BLaER1 treated with 17β-estradiol and CSF1 and Interleukin-3, amounts not matched to agents 10 nM and 100 nM (cell line): ENCODE results near the gene CACNA2D2.

Experiments
- H3K27ac ChIP-seq, 11 experiments: shearing (Covaris generic); formaldehyde crosslinking; 2 replicates each; pipeline ENCODE4 v1.8.1; 2022
- H3K27me3 ChIP-seq, 11 experiments: shearing (Covaris generic); formaldehyde crosslinking; 2 replicates each; pipeline ENCODE4 v1.8.1; 2022
- H3K36me3 ChIP-seq, 11 experiments: shearing (Covaris generic); formaldehyde crosslinking; 2 replicates each; pipeline ENCODE4 v1.8.1; 2022
- H3K4me1 ChIP-seq, 10 experiments: shearing (Covaris generic); formaldehyde crosslinking; 2 replicates each; pipeline ENCODE4 v1.8.1; 2022
- H3K4me2 ChIP-seq, 11 experiments: shearing (Covaris generic); formaldehyde crosslinking; 2 replicates each; pipeline ENCODE4 v1.8.1; 2022
- H3K4me3 ChIP-seq, 10 experiments: shearing (Covaris generic); formaldehyde crosslinking; 2 replicates each; pipeline ENCODE4 v1.8.1; 2022
- H3K9ac ChIP-seq, 11 experiments: shearing (Covaris generic); formaldehyde crosslinking; 2 replicates each; pipeline ENCODE4 v1.8.1; 2022
- H3K9me3 ChIP-seq, 11 experiments: shearing (Covaris generic); formaldehyde crosslinking; replicated peaks in 1 of 11; 2 replicates each; pipeline ENCODE4 v1.8.1; 2022
- H4K20me1 ChIP-seq, 11 experiments: shearing (Covaris generic); formaldehyde crosslinking; 2 replicates each; pipeline ENCODE4 v1.8.1; 2022
- Cebpa-rat ChIP-seq, 11 experiments: shearing (Covaris generic); IDR thresholded peaks; 2 replicates each; pipeline ENCODE4 v1.8.1; 2022

Gene CACNA2D2

GRCh38 chr3:50422153-50422552 is 81.3 kb downstream of the CACNA2D2 start:
- H3K9ac ChIP-seq: no peak overlapping the region
- no peaks in the 10 kb centered on the region for H3K27me3 ChIP-seq
- H3K4me2 ChIP-seq: no peak overlapping the region
- H3K4me3 ChIP-seq: no peak overlapping the region
- no peak for TF ChIP-seq Cebpa-rat (IDR thresholded peaks at IDR 0.05)
- no peaks in the 10 kb centered on the region for H3K9me3 ChIP-seq
- peaks cover 0 to 25% (median 14%) of the 10 kb centered on the region in 10 experiments; a peak in 13 of 20 replicates for H3K4me1 ChIP-seq
- H4K20me1 ChIP-seq: peaks cover 0 to 23% (median 0%) of the 10 kb centered on the region in 11 experiments; a peak in 4 of 22 replicates
- H3K36me3 ChIP-seq: no peaks in the 10 kb centered on the region
- no peak overlapping the region for H3K27ac ChIP-seq

GRCh38 chr3:50419595-50420370 is 83.7 kb downstream of the CACNA2D2 start:
- H3K27ac ChIP-seq: no peak overlapping the region
- H4K20me1 ChIP-seq: peaks cover 0 to 21% (median 0%) of the 10 kb centered on the region in 11 experiments; a peak in 4 of 22 replicates
- H3K36me3 ChIP-seq: no peaks in the 10 kb centered on the region
- H3K4me3 ChIP-seq: no peak overlapping the region
- TF ChIP-seq Cebpa-rat (IDR thresholded peaks at IDR 0.05): no peak
- no peaks in the 10 kb centered on the region for H3K27me3 ChIP-seq
- H3K9ac ChIP-seq: peak overlapping the region in 2 of 11 experiments; percentile 15 to 18; a peak in 2 of 22 replicates
- H3K4me1 ChIP-seq: peaks cover 0 to 25% (median 20%) of the 10 kb centered on the region in 10 experiments; a peak in 13 of 20 replicates
- peak overlapping the region in 5 of 11 experiments; percentile 5 to 38 (median 22); a peak in 4 of 22 replicates for H3K4me2 ChIP-seq
- H3K9me3 ChIP-seq: no peaks in the 10 kb centered on the region

GRCh38 chr3:50418850-50419249 is 84.6 kb downstream of the CACNA2D2 start:
- Histone ChIP-seq H3K27me3 (no peaks in the 10 kb centered on the region), H3K4me2 (peak overlapping the region in 5 of 11 experiments; percentile 19 to 46 (median 32); a peak in 8 of 22 replicates), H4K20me1 (peaks cover 0 to 12% (median 0%) of the 10 kb centered on the region in 11 experiments; a peak in 3 of 22 replicates), H3K27ac (no peak overlapping the region), H3K9me3 (no peaks in the 10 kb centered on the region), H3K36me3 (no peaks in the 10 kb centered on the region), H3K4me1 (peaks cover 0 to 23% (median 15%) of the 10 kb centered on the region in 10 experiments; a peak in 12 of 20 replicates), H3K4me3 (no peak overlapping the region), H3K9ac (no peak overlapping the region)
- TF ChIP-seq Cebpa-rat (IDR thresholded peaks at IDR 0.05): no peak

GRCh38 chr3:50417637-50418033 is 85.8 kb downstream of the CACNA2D2 start:
- no peak overlapping the region for H3K27ac ChIP-seq
- no peaks in the 10 kb centered on the region for H3K9me3 ChIP-seq
- no peak overlapping the region for H3K4me3 ChIP-seq
- no peaks in the 10 kb centered on the region for H3K27me3 ChIP-seq
- peaks cover 0 to 5% (median 0%) of the 10 kb centered on the region in 11 experiments; a peak in 4 of 22 replicates for H4K20me1 ChIP-seq
- peaks cover 0 to 23% (median 15%) of the 10 kb centered on the region in 10 experiments; a peak in 12 of 20 replicates for H3K4me1 ChIP-seq
- TF ChIP-seq Cebpa-rat (IDR thresholded peaks at IDR 0.05): no peak
- H3K9ac ChIP-seq: no peak overlapping the region
- H3K36me3 ChIP-seq: no peaks in the 10 kb centered on the region
- peak overlapping the region in 1 of 11 experiments; percentile 28; a peak in 2 of 22 replicates for H3K4me2 ChIP-seq

GRCh38 chr3:50416736-50417636 is 86.4 kb downstream of the CACNA2D2 start:
- peaks cover 0 to 23% (median 15%) of the 10 kb centered on the region in 10 experiments; a peak in 12 of 20 replicates for H3K4me1 ChIP-seq
- no peak for TF ChIP-seq Cebpa-rat (IDR thresholded peaks at IDR 0.05)

GRCh38 chr3:50415816-50416215 is 87.6 kb downstream of the CACNA2D2 start:
- H3K36me3 ChIP-seq: no peaks in the 10 kb centered on the region
- no peaks in the 10 kb centered on the region for H3K9me3 ChIP-seq
- H3K27ac ChIP-seq: no peak overlapping the region
- H3K27me3 ChIP-seq: no peaks in the 10 kb centered on the region
- H3K4me3 ChIP-seq: no peak overlapping the region
- H3K4me1 ChIP-seq: peaks cover 0 to 23% (median 15%) of the 10 kb centered on the region in 10 experiments; a peak in 12 of 20 replicates
- no peak for TF ChIP-seq Cebpa-rat (IDR thresholded peaks at IDR 0.05)
- peaks cover 0 to 4% (median 0%) of the 10 kb centered on the region in 11 experiments; a peak in 4 of 22 replicates for H4K20me1 ChIP-seq
- peak overlapping the region in 2 of 11 experiments; percentile 40 to 57; a peak in 4 of 22 replicates for H3K4me2 ChIP-seq
- H3K9ac ChIP-seq: no peak overlapping the region

More at GRCh38 chr3:50416736-50417636, 86.4 kb downstream of the CACNA2D2 start:
- Histone ChIP-seq H3K9me3 (no peaks in the 10 kb centered on the region), H3K9ac (no peak overlapping the region), H3K36me3 (no peaks in the 10 kb centered on the region), H3K27ac (no peak overlapping the region), H3K4me3 (no peak overlapping the region), H3K27me3 (no peaks in the 10 kb centered on the region), H3K4me2 (peak overlapping the region in 1 of 11 experiments; percentile 28; a peak in 2 of 22 replicates), H4K20me1 (peaks cover 0 to 4% (median 0%) of the 10 kb centered on the region in 11 experiments; a peak in 4 of 22 replicates)

- Histone ChIP-seq H3K9me3 (no peaks in the 10 kb centered on the region), H3K27me3 (no peaks in the 10 kb centered on the region; a peak in 1 of 22 replicates), H3K36me3 (no peaks in the 10 kb centered on the region), H3K4me2 (peak overlapping the region in 2 of 11 experiments; percentile 40 to 57; a peak in 2 of 22 replicates), H3K9ac (no peak overlapping the region), H3K4me1 (peaks cover 0 to 23% (median 14%) of the 10 kb centered on the region in 10 experiments; a peak in 12 of 20 replicates), H4K20me1 (peaks cover 0 to 4% (median 0%) of the 10 kb centered on the region in 11 experiments; a peak in 3 of 22 replicates), H3K4me3 (no peak overlapping the region), H3K27ac (no peak overlapping the region)
- no peak for TF ChIP-seq Cebpa-rat (IDR thresholded peaks at IDR 0.05)
These were observed 88.4 kb downstream of the CACNA2D2 start for GRCh38 chr3:50415061-50415460.

GRCh38 chr3:50414616-50415015 is 88.8 kb downstream of the CACNA2D2 start:
- TF ChIP-seq Cebpa-rat (IDR thresholded peaks at IDR 0.05): no peak
- no peak overlapping the region for H3K9ac ChIP-seq
- H4K20me1 ChIP-seq: peaks cover 0 to 8% (median 0%) of the 10 kb centered on the region in 11 experiments; a peak in 3 of 22 replicates
- no peaks in the 10 kb centered on the region for H3K36me3 ChIP-seq
- H3K4me1 ChIP-seq: peaks cover 0 to 23% (median 12%) of the 10 kb centered on the region in 10 experiments; a peak in 12 of 20 replicates
- peaks cover 0 to under 1% (median 0%) of the 10 kb centered on the region in 11 experiments; a peak in 2 of 22 replicates for H3K27me3 ChIP-seq
- no peak overlapping the region for H3K27ac ChIP-seq
- H3K4me3 ChIP-seq: no peak overlapping the region
- H3K9me3 ChIP-seq: no peaks in the 10 kb centered on the region
- H3K4me2 ChIP-seq: no peak overlapping the region
